Body of pancreas (tissue), 4 donors: ENCODE measurements around the gene NUP210. TPM values are rescaled to one million over a fixed set of nuclear protein-coding genes. Genes with fewer than 3 reads are reported as not detected.

Experiments used
- ATAC-seq: fragments of 150-250 bp; one replicate; pipeline ENCODE4 v1.9.1; 2016
- DNase-seq, 4 donors: peaks; one replicate each; pipeline ENCODE4 v3.0.0-alpha.2; 2019
- H3K27ac ChIP-seq, 4 donors: fragments of 200-600 bp; sonication (generic); 1 replicate in 3 of 4; 2 replicates in 1 of 4; pipeline versions ENCODE4 v1.5.1 to v1.6.1; 2016 to 2019; ENCODE audit warnings: mild to moderate bottlenecking in 1 of 4, mixed read lengths in 1 of 4, moderate library complexity in 1 of 4
- H3K27me3 ChIP-seq, 2 donors: fragments of 200-600 bp; sonication (generic); one replicate each; pipeline ENCODE4 v1.6.0; 2016; ENCODE audit warnings: mild to moderate bottlenecking in 1 of 2
- H3K36me3 ChIP-seq, 2 donors: fragments of 200-600 bp; sonication (generic); replicated peaks in 1 of 2; 2 replicates each; pipeline ENCODE4 v1.5.1; 2016; ENCODE audit warnings: low read depth in 2 of 2; ENCODE audit not compliant: insufficient read depth in 1 of 2
- H3K4me1 ChIP-seq: fragments of 200-600 bp; sonication (generic); one replicate; pipeline ENCODE4 v1.6.0; 2016
- H3K4me3 ChIP-seq, 2 donors: fragments of 200-600 bp; sonication (generic); 1 replicate in 1 of 2; 2 replicates in 1 of 2; pipeline ENCODE4 v1.5.1; 2016 to 2019
- H3K9me3 ChIP-seq, 3 donors: fragments of 200-600 bp; sonication (generic); 1 replicate in 2 of 3; 2 replicates in 1 of 3; pipeline ENCODE4 v1.5.1; 2016
- CTCF ChIP-seq, 7 experiments: fragments of 450-650 bp in 4 of 7; fragments of 200-600 bp in 3 of 7; sonication (generic) in 3 of 7; IDR thresholded peaks; one replicate each; pipeline ENCODE4 v1.5.1; 2016 to 2019; ENCODE audit warnings: antibody characterized with exemption in 7 of 7
- POLR2A ChIP-seq, 3 donors: fragments of 450-650 bp; IDR thresholded peaks; one replicate each; pipeline ENCODE4 v1.6.1; 2016; ENCODE audit warnings: antibody characterized with exemption in 3 of 3, mild to moderate bottlenecking in 2 of 3
- WGBS, 2 donors: methylation state at CpG; one replicate each; pipeline ENCODE4 v1.1.5; 2017; 5-methylcytosine and 5-hydroxymethylcytosine counted together
- intact Hi-C: fragments of 100-400 bp; cut with DNase I; formaldehyde crosslinking; loops from one replicate; pipeline ENCODE4 v1.15.1; 2023
- total RNA-seq, 2 donors: library from RNA; depleted of rRNA; stranded (reverse); fragments of >200 nt; gene quantifications; one replicate each; pipeline ENCODE4 v1.1.0, GENCODE V29; 2016

NUP210 gene
- total RNA-seq, 2 donors from 2014 or later = 16.3 to 19.1 TPM

- Histone ChIP-seq H3K9me3 (no peaks in the 10 kb centered on the region), H3K4me3 (no peak overlapping the region), H3K4me1 (no peaks in the 10 kb centered on the region), H3K27ac (no peak overlapping the region), H3K36me3 (peaks cover 0 to 2% of the 10 kb centered on the region in 2 donors), H3K27me3 (no peaks in the 10 kb centered on the region)
- WGBS, 2 donors = 95 to 98% methylated on average over 16 to 20 of the region's 20 CpGs
- ATAC-seq (no peak), DNase-seq (no peak)
- TF ChIP-seq POLR2A (IDR thresholded peaks at IDR 0.05) (no peak), CTCF (IDR thresholded peaks at IDR 0.05) (no peak)
- intact Hi-C loops = no loop called here
Measured at GRCh38 chr3:13339833-13340232, 80.3 kb downstream of the NUP210 start.

GRCh38 chr3:13338996-13339395 is 81.1 kb downstream of the NUP210 start:
- no peaks in the 10 kb centered on the region for H3K27me3 ChIP-seq
- no peak overlapping the region for H3K4me3 ChIP-seq
- H3K27ac ChIP-seq = no peak overlapping the region
- H3K9me3 ChIP-seq = no peaks in the 10 kb centered on the region
- peaks cover 0 to 2% of the 10 kb centered on the region in 2 donors for H3K36me3 ChIP-seq
- 91% methylated on average over 4 to 5 of the region's 5 CpGs for whole genome bisulfite sequencing, 2 donors
- no peak for DNase-seq
- intact Hi-C loops = no loop called here
- no peaks in the 10 kb centered on the region for H3K4me1 ChIP-seq
- ATAC-seq = no peak
- no peak for TF ChIP-seq POLR2A (IDR thresholded peaks at IDR 0.05)
- no peak for TF ChIP-seq CTCF (IDR thresholded peaks at IDR 0.05)

GRCh38 chr3:13338231-13338630 is 81.9 kb downstream of the NUP210 start:
- peaks cover 2% of the 10 kb centered on the region for H3K4me1 ChIP-seq
- peaks cover 0 to 2% of the 10 kb centered on the region in 2 donors for H3K36me3 ChIP-seq
- WGBS, 2 donors = 92% methylated on average over 3 of the region's 3 CpGs
- no peak for TF ChIP-seq CTCF (IDR thresholded peaks at IDR 0.05)
- no peak for TF ChIP-seq POLR2A (IDR thresholded peaks at IDR 0.05)
- no peak for DNase-seq
- H3K27ac ChIP-seq = no peak overlapping the region
- no peak overlapping the region for H3K4me3 ChIP-seq
- ATAC-seq = no peak
- intact Hi-C loops = no loop called here
- H3K9me3 ChIP-seq = no peaks in the 10 kb centered on the region
- H3K27me3 ChIP-seq = no peaks in the 10 kb centered on the region

- Histone ChIP-seq H3K27ac (no peak overlapping the region), H3K27me3 (no peaks in the 10 kb centered on the region), H3K36me3 (peaks cover 0 to 2% of the 10 kb centered on the region in 2 donors), H3K9me3 (no peaks in the 10 kb centered on the region), H3K4me3 (no peak overlapping the region), H3K4me1 (peaks cover 18% of the 10 kb centered on the region)
- intact Hi-C loops = no loop called here
- DNase-seq (no peak), ATAC-seq (no peak)
- TF ChIP-seq POLR2A (IDR thresholded peaks at IDR 0.05) (no peak), CTCF (IDR thresholded peaks at IDR 0.05) (no peak)
- WGBS, 2 donors = 90 to 93% methylated on average over 4 to 12 of the region's 12 CpGs
Measured at GRCh38 chr3:13336592-13336991, 83.5 kb downstream of the NUP210 start.

- Histone ChIP-seq H3K4me1 (peaks cover 23% of the 10 kb centered on the region), H3K27me3 (no peaks in the 10 kb centered on the region), H3K9me3 (no peaks in the 10 kb centered on the region), H3K36me3 (peaks cover 0 to 2% of the 10 kb centered on the region in 2 donors), H3K4me3 (no peak overlapping the region), H3K27ac (no peak overlapping the region)
- intact Hi-C loops = no loop called here
- TF ChIP-seq POLR2A (IDR thresholded peaks at IDR 0.05) (no peak), CTCF (IDR thresholded peaks at IDR 0.05) (no peak)
- DNase-seq = no peak
- ATAC-seq = no peak
- 91% methylated on average over 14 of the region's 16 CpGs; no CpG with 5 or more reads in 1 of the 2 donors for WGBS, 2 donors
Measured at GRCh38 chr3:13335503-13335902, 84.6 kb downstream of the NUP210 start.
